Activated CD8-positive, alpha-beta T cell treated with anti-CD3 and anti-CD28 coated beads for 36 hours (primary cell): ENCODE data around the gene PRDM2. TPM values are rescaled to one million over a fixed set of nuclear protein-coding genes. Genes with fewer than 3 reads are reported as not detected.

Experiments
- ATAC-seq: fragments of 200-7000 bp; cut with Tn5 transposase; one replicate; pipeline ENCODE4 v1.10.0; 2021; ENCODE audit warnings: mild to moderate bottlenecking, moderate library complexity
- CTCF ChIA-PET: fragments of 350-600 bp; sonication (Branson Sonifier 250); formaldehyde crosslinking; loops from one replicate; lab custom pipeline; 2021; ENCODE audit warnings: antibody characterized with exemption; lab: Charles Lee
- POLR2A ChIA-PET: fragments of 350-600 bp; sonication (Branson Sonifier 250); formaldehyde crosslinking; loops from one replicate; lab custom pipeline; 2021; ENCODE audit warnings: antibody characterized with exemption; lab: Charles Lee
- DNase-seq: peaks from one replicate; pipeline ENCODE4 v3.0.0-alpha.2; 2020
- H3K27ac Mint-ChIP-seq: one replicate; pipeline ENCODE4 v1.8.0; 2021; ENCODE audit warnings: mild to moderate bottlenecking, mixed read lengths
- H3K27me3 Mint-ChIP-seq: one replicate; pipeline ENCODE4 v1.8.0; 2021; ENCODE audit warnings: mixed read lengths
- H3K36me3 Mint-ChIP-seq: one replicate; pipeline ENCODE4 v1.8.0; 2021; ENCODE audit warnings: low read depth, mixed read lengths
- H3K4me1 Mint-ChIP-seq: one replicate; pipeline ENCODE4 v1.8.0; 2021; ENCODE audit warnings: low read depth, mixed read lengths
- H3K4me3 Mint-ChIP-seq: one replicate; pipeline ENCODE4 v1.8.0; 2021; ENCODE audit warnings: mild to moderate bottlenecking, moderate library complexity, mixed read lengths
- H3K9me3 Mint-ChIP-seq: one replicate; pipeline ENCODE4 v1.8.0; 2021; ENCODE audit warnings: mixed read lengths
- intact Hi-C: fragments of 100-400 bp; cut with micrococcal nuclease; formaldehyde crosslinking; loops from one replicate; pipeline ENCODE4 v1.10.0; 2022
- total RNA-seq, 2 experiments: library from RNA; stranded (reverse); gene quantifications; one replicate each; pipeline ENCODE4 v1.2.3, GENCODE V29; 2021
- TF ChIP-seq, protein P1 (sequence below): fragments of 200-600 bp; IDR thresholded peaks from one replicate; pipeline ENCODE4 v1.8.0; 2022; ENCODE audit warnings: antibody characterized with exemption, mild to moderate bottlenecking

PRDM2 gene
- total RNA-seq, 2 experiments from 2014 or later, result 41.2 to 43.6 TPM

- Mint-ChIP-seq H3K27ac (no peak overlapping the region), H3K9me3 (no peaks in the 10 kb centered on the region), H3K4me3 (no peak overlapping the region), H3K27me3 (no peaks in the 10 kb centered on the region), H3K4me1 (peaks cover 21% of the 10 kb centered on the region), H3K36me3 (peaks cover 3% of the 10 kb centered on the region)
- CTCF ChIA-PET, result no interaction called here
- DNase-seq (no peak), ATAC-seq (no peak)
- intact Hi-C loops, result no loop called here
- POLR2A ChIA-PET, result no interaction called here
- TF ChIP-seq, protein P1, sequence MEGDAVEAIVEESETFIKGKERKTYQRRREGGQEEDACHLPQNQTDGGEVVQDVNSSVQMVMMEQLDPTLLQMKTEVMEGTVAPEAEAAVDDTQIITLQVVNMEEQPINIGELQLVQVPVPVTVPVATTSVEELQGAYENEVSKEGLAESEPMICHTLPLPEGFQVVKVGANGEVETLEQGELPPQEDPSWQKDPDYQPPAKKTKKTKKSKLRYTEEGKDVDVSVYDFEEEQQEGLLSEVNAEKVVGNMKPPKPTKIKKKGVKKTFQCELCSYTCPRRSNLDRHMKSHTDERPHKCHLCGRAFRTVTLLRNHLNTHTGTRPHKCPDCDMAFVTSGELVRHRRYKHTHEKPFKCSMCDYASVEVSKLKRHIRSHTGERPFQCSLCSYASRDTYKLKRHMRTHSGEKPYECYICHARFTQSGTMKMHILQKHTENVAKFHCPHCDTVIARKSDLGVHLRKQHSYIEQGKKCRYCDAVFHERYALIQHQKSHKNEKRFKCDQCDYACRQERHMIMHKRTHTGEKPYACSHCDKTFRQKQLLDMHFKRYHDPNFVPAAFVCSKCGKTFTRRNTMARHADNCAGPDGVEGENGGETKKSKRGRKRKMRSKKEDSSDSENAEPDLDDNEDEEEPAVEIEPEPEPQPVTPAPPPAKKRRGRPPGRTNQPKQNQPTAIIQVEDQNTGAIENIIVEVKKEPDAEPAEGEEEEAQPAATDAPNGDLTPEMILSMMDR, result no peak
Observed at GRCh38 chr1:13801232-13801631, 101.2 kb downstream of the PRDM2 start.

- Mint-ChIP-seq H3K9me3 (no peaks in the 10 kb centered on the region), H3K4me3 (no peak overlapping the region), H3K4me1 (peaks cover 15% of the 10 kb centered on the region), H3K27me3 (no peaks in the 10 kb centered on the region), H3K27ac (no peak overlapping the region), H3K36me3 (no peaks in the 10 kb centered on the region)
- TF ChIP-seq, protein P1, result no peak
- ChIA-PET POLR2A (no interaction called here), CTCF (interaction anchor here (0.9 kb wide), 1 partner anchor 8 kb away, joined by 3 read pairs; no protein-coding TSS in a partner anchor)
- intact Hi-C loops, result no loop called here
- no peak for ATAC-seq
- no peak for DNase-seq
Observed at GRCh38 chr1:13801655-13802486, 101.9 kb downstream of the PRDM2 start.

DNA sequence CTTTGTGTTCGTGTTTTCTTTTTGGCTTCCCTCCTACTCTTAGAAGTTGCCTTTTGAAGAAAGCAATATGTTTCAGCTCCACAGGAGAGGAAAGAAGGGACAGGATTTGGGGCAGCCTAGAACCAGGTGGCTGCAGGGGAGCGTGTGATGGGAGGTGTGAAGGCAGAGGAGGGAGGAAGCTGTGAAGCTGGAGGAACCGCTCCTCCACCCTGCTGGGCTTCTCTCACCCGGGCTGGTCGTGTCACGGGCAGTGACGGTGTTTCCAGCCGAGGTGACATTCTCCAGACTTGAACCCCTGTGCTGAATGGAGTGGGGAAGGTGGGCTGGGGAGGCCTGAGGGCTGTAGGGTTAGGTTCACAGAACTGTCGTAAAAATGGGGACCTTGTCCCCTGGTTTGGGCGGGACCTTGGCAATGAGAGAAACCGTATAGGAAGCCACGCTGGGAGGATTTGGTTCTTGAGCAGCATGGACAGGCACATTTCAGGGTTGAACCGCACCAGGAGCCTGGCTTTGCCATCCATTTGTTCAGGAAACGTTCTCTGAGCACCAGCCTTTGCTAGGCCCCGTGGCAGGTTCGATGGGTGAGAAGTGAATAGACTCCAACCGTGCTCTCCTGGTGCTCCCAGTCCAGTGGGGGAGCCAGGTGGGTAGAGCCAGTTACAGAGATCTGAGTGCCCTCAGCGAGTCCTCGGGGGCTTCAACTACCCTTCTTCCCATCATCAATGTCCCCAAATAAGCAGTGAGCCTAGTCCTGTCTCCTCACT, 103.0 kb downstream of the PRDM2 start:
- ChIA-PET POLR2A (interaction anchor here (1.1 kb wide), 1 partner anchor 98 kb away, joined by 3 read pairs; no protein-coding TSS in a partner anchor), CTCF (interaction anchor here (0.9 kb wide), 1 partner anchor 7 kb away, joined by 3 read pairs; no protein-coding TSS in a partner anchor)
- no peak overlapping the region for H3K27ac Mint-ChIP-seq
- DNase-seq, result no peak
- no peaks in the 10 kb centered on the region for H3K36me3 Mint-ChIP-seq
- H3K27me3 Mint-ChIP-seq, result no peaks in the 10 kb centered on the region
- intact Hi-C loops, result no loop called here
- TF ChIP-seq, protein P1, result no peak
- ATAC-seq, result no peak
- H3K4me3 Mint-ChIP-seq, result no peak overlapping the region
- H3K4me1 Mint-ChIP-seq, result peaks cover 4% of the 10 kb centered on the region
- H3K9me3 Mint-ChIP-seq, result no peaks in the 10 kb centered on the region

- ATAC-seq (no peak), DNase-seq (no peak)
- Mint-ChIP-seq H3K4me1 (peaks cover 3% of the 10 kb centered on the region), H3K4me3 (no peak overlapping the region), H3K27me3 (no peaks in the 10 kb centered on the region), H3K9me3 (no peaks in the 10 kb centered on the region), H3K27ac (no peak overlapping the region), H3K36me3 (no peaks in the 10 kb centered on the region)
- intact Hi-C loops, result no loop called here
- ChIA-PET POLR2A (interaction anchor here (1.1 to 2.1 kb wide), 2 partner anchors 11 to 98 kb away, joined by 3 to 5 read pairs; no protein-coding TSS in a partner anchor), CTCF (no interaction called here)
- TF ChIP-seq, protein P1, result no peak
Observed at GRCh38 chr1:13803546-13804239, 103.7 kb downstream of the PRDM2 start.
